Activated CD4-positive, alpha-beta T cell treated with anti-CD3 and anti-CD28 coated beads, Interleukin-2, amount 50 U/mL, for 4 hours (primary cell): Measurements from ENCODE around the gene DYNC1LI1.

Experiments
- DNase-seq, 2 experiments: peaks; one replicate each; pipeline ENCODE4 v3.0.0-alpha.2; 2020

The DYNC1LI1 gene

DNA sequence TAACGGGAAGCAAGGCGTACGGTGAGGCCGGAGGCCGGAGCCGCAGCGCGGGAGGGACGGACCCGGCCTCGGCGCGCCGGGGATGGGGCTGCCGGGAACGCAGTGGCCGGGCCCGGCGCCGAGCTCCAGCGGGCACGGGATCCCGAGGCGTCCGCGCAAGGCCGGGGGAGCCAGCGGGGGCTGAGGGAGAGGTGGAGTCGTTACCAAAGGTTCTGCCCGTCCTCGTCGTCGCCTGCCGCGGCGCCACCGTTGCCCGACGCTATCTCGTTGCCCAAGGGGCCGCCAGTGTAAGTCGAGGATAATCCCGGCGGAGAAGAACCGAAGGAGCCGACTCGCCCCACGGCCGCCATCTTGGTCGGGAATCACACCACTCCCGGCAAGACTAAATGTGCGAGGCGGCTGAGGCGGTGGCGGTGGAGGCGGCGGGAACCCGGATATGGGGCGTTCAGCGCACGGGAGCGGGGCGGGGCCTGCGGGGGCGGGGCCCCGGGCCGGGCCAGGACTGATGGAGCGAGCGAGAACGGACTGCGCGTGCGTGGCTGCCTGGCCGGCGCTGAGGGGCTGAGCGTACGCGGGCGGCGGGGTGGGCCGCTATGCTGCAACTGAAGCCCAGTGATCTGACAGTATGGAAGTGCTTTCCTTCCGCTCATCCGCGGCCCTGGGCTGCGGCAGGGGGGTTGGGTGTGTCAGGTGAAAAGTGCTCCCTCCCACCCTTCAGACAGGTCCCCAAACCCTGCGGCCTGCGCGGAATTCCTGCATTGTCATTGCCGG is at the start of gene DYNC1LI1:
Gene DYNC1LI1, minus strand, starts transcription at position 438 of the 771 bp plus-strand sequence. Its CDS starts 88 bp downstream, at position 350.
- peak; percentile 88 to 91 for DNase-seq

- DNase-seq: no peak
These were observed 48.7 kb upstream of the DYNC1LI1 start for GRCh38 chr3:32619395-32619794.

- DNase-seq: no peak
These were observed 45.8 kb upstream of the DYNC1LI1 start for GRCh38 chr3:32616267-32616962.

- DNase-seq: no peak
These were observed 44.3 kb upstream of the DYNC1LI1 start for GRCh38 chr3:32614956-32615355.

- DNase-seq: no peak
These were observed 42.5 kb upstream of the DYNC1LI1 start for GRCh38 chr3:32613183-32613582.

GRCh38 chr3:32612547-32612946 is 41.9 kb upstream of the DYNC1LI1 start:
- DNase-seq: no peak

DNA sequence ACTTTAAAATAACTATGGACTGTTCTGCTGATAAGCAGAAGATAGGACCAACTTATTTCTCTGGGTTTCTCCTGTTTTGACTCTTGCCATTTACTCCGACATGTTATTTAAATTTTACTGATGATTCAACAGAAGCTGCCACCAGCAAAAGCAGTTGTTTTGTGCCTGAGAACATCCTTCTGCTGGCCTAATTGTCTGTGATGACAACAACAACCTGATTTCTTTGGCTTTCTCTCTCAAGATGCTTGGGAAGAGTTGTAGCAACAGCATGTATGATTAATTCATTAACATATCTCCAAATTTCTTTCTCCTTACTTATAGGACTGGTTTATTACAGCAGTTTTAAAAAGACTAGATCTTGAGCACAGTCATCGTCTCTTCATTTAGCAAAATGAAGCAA is 36.9 kb upstream of the DYNC1LI1 start:
- DNase-seq: no peak

DNA sequence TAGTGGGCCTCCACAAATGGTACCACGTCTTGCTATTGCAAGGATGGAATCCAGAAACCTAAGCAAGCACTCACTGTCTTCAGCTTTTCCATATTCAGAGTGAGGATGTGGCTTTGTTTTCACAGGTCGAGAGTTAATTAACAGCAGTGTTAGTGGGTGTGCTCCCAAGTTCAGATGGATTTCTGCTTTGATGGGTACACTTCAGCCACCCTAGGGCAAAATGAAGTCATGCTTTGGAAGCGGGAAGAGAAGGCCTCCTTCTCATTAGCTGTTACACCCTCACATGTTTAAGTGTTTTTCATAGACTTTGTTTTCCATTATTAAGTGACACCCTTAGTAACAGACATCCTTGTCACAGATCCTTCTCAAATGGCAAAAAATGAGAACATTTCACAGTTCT is 36.3 kb upstream of the DYNC1LI1 start:
- no peak for DNase-seq

DNA sequence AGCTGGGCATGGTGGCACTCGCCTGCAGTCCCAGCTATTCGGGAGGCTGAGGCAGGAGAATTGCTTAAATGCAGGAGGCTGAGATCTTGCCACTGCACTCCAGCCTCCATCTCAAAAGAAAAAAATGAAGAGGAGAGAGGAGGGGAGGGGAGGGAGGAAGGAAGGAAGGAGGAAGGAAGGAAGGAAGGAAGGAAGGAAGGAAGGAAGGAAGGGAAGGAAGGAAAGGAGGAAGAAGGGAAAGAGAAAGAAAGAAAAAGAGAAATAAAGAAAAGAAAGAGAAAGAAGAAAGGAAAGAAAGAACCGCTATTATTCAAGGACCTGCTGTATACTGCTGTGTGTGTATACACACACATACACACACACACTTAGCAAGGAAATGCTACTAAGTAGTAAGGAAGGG is 35.6 kb upstream of the DYNC1LI1 start:
- DNase-seq: no peak

- DNase-seq: no peak
These were observed 32.4 kb upstream of the DYNC1LI1 start for GRCh38 chr3:32603064-32603463.

DNA sequence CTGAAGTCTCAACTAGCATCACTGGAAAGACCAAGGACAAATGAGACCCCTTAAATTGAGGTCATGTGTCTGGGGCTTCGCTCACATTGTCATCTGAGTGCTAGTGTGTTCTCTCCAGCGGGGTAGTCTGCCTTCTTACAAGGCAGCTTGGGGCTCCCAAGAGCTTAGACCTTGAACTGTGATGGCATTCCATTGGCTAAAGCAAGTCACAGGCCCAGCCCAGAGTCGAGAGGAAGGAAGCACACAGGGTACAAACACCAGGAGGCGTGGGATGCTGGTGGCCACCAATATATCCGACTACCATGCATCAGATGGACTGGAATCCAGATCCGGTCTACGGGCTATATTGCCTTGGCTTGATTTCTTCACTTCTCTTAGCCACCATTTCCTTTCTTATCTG is 31.5 kb upstream of the DYNC1LI1 start:
- DNase-seq: no peak

- no peak for DNase-seq
These were observed 31.1 kb upstream of the DYNC1LI1 start for GRCh38 chr3:32601722-32602121.

GRCh38 chr3:32597656-32598055 is 27.0 kb upstream of the DYNC1LI1 start:
- DNase-seq: no peak

- DNase-seq: no peak
These were observed 26.3 kb upstream of the DYNC1LI1 start for GRCh38 chr3:32596909-32597369.

DNA sequence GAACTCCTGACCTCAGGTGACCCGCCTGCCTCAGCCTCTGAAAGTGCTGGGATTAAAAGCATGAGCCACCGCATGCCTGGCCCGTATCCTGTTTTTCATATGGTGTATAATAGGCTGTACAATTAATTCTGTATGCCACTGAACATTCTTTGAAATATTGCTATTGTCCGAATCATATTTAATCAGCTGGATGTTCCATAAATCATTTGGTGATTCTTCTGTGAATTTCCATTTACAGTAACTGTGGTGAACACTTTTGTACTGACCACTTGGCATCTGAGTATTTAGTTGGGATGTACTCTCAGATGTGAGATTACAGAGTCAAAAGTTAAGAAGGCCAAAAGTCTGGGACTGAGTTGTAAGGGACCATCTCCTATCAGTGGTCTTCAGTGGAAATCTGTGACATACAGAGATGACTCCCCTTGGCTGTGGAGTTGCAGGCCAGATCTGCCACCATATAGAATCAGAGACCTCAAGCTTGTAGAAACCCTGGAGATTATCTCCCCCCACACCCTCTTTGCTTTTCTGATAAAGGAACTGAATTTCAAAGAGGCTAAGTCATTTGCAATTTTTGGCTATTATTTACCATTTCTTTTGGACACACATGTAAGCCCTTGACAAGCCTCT is 25.7 kb upstream of the DYNC1LI1 start:
- no peak for DNase-seq

- no peak for DNase-seq
These were observed 24.7 kb upstream of the DYNC1LI1 start for GRCh38 chr3:32595323-32595722.

- no peak for DNase-seq
These were observed 23.4 kb upstream of the DYNC1LI1 start for GRCh38 chr3:32593903-32594525.

DNA sequence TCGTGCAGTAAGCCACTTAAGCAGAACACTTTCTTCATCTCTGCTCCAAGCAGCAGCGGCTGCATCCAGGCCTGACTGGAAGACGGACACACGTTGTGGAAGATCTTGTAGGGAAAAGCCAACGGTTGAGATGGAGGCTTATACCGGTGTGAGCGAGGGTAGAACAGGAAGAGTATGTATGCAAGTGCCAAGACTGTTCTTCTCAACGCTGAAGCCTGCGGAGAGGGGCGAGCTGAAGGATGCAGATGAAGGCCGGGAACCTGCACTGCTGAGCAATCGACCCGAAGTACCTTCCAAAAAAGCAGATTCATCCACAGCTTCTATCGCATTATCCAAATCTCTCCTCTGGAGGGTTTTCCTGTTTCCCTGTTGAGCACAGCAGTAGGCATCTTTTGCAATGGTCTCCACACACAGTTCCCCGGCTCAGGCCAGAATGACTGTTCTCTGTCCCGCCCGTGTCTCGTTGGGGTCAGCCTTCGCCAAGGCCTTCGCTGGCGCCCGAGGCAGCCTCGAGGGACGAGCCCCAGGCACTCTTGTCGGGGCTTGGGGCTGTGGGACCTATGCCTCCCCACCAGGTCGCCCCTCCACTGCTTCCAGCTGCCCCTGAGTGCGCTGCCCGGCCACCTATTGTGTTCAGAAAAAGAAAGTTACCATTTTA is 22.2 kb upstream of the DYNC1LI1 start:
- no peak for DNase-seq

DNA sequence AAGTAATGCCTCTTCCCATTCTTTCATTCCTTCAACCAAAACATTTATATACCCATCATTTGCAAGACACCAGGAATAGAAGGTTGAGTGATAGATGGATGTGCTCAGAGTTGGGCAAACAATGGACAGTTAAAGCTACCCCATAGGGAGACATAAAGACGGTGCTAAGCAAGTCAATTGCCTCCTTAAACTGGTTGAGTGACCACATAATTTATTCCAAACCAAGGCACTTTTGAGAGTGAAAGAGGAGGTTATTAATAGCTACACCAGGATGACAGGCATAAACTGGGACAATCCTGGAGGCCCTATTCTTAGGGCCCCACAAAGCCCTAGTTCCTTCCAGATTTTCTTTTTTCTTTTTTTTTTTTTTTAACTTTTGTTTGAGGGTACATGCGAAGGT is 21.4 kb upstream of the DYNC1LI1 start:
- no peak for DNase-seq

DNA sequence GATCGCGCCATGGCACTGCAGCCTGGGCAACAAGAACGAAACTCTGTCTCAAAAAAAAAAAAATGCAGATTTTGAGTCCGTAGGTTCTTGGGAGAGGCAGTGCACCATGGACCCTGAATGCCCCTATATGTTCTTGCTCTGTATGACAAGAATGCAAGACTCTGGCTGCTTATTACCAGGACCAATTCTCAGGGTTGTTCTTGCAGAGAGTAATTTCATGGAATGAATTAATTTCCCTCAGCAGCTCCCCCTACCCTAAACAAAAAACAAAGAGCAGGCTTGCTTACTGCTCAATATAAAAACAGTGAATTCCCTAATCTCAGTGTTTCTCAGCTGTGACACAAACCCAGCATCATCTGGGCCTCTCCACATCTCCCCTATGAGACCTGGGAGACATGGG is 20.5 kb upstream of the DYNC1LI1 start:
- DNase-seq: no peak

- no peak for DNase-seq
These were observed 15.7 kb upstream of the DYNC1LI1 start for GRCh38 chr3:32586356-32586755.

GRCh38 chr3:32584660-32585059 is 14.0 kb upstream of the DYNC1LI1 start:
- no peak for DNase-seq

GRCh38 chr3:32583708-32584107 is 13.1 kb upstream of the DYNC1LI1 start:
- DNase-seq: no peak
